IPS-15b (cell line): ENCODE results near the gene ANGEL1.

Experiments used
- H3K27me3 ChIP-seq: one replicate; pipeline ENCODE4 v1.6.1; 2013; ENCODE audit warnings: low read length; ENCODE audit not compliant: control insufficient read depth, insufficient read depth
- H3K36me3 ChIP-seq: one replicate; pipeline ENCODE4 v1.6.1; 2013; ENCODE audit warnings: low read length; ENCODE audit not compliant: control insufficient read depth, insufficient read depth
- H3K4me1 ChIP-seq: one replicate; pipeline ENCODE4 v1.6.1; 2013; ENCODE audit warnings: mild to moderate bottlenecking, low read length; ENCODE audit not compliant: control insufficient read depth, insufficient read depth
- H3K4me3 ChIP-seq: one replicate; pipeline ENCODE4 v1.5.1; 2013; ENCODE audit warnings: low read depth, low read length
- H3K9ac ChIP-seq: one replicate; pipeline ENCODE4 v1.6.1; 2013; ENCODE audit warnings: low read depth, mild to moderate bottlenecking, low read length
- H3K9me3 ChIP-seq: one replicate; pipeline ENCODE4 v1.6.1; 2013; ENCODE audit warnings: mild to moderate bottlenecking, low read length; ENCODE audit not compliant: control insufficient read depth, insufficient read depth

ANGEL1 gene

DNA sequence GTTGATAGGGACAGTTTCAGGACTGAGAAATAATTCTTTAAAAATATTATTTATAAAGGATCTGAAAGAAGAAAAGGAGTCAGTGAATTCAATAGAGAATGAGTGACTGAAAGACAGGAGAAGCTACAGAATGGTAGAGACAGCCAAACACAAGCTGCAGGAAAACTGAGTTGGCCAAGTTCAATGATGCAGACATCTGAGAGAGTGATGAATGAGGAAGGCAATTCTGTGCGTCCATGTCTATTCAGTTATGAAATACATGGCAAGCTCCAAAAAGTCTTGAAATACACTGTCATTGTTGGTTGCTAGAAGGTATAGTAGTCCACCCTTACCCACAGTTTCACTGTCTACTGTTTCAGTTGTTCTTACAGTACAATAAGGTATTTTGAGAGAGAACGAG lies 20.3 kb upstream of the ANGEL1 start:
- H3K4me1 ChIP-seq: peaks cover 9% of the 10 kb centered on the region
- no peaks in the 10 kb centered on the region for H3K9me3 ChIP-seq
- no peak overlapping the region for H3K9ac ChIP-seq
- H3K27me3 ChIP-seq: no peaks in the 10 kb centered on the region
- no peak overlapping the region for H3K4me3 ChIP-seq
- H3K36me3 ChIP-seq: no peaks in the 10 kb centered on the region

DNA sequence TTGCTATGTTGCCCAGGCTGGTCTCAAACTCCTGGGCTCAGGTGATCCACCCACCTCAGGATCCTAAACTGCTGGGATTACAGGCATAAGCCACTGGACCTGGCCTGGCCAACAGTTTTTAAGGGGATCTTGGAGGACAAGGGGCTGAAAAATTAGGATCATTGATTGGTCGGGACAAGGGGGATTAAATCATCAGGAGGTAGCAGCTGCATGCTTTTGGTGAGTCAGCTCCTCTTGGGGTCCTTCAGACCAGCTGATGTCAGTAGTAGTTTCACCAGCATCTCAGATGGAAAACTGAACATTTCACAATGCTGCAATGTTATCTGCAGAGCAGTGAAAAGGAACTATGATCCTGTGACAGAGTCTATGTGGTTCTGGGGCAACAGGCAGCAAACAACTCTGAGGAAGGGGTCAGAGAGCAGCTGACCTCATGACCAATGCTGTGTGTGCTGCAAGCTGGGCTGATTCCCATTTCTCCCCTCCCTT lies 19.9 kb upstream of the ANGEL1 start:
- H3K9ac ChIP-seq: no peak overlapping the region
- peaks cover 9% of the 10 kb centered on the region for H3K4me1 ChIP-seq
- H3K36me3 ChIP-seq: no peaks in the 10 kb centered on the region
- H3K9me3 ChIP-seq: no peaks in the 10 kb centered on the region
- H3K4me3 ChIP-seq: no peak overlapping the region
- no peaks in the 10 kb centered on the region for H3K27me3 ChIP-seq

DNA sequence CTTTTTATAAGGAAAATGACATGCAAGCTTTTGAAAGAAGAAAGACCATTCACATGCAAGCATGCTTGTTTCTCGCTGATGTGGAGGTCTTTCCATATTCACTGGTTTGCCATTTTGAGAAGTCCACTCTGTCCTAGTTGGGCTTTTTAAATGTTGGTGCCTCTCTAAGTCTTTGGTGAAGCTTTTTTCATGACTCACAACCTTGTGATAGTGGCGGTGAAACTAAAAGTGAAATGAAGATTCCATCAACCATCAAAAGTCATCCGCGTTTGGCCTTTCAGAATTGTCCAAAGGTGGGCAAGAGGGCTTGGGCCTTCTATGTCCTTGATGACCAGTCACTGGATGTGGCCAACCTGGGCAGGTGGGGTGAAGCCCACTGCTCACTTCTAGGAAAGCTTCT lies 17.9 kb upstream of the ANGEL1 start:
- Histone ChIP-seq H3K9me3 (no peaks in the 10 kb centered on the region), H3K27me3 (no peaks in the 10 kb centered on the region), H3K4me3 (no peak overlapping the region), H3K9ac (no peak overlapping the region), H3K36me3 (no peaks in the 10 kb centered on the region), H3K4me1 (peaks cover 9% of the 10 kb centered on the region)

DNA sequence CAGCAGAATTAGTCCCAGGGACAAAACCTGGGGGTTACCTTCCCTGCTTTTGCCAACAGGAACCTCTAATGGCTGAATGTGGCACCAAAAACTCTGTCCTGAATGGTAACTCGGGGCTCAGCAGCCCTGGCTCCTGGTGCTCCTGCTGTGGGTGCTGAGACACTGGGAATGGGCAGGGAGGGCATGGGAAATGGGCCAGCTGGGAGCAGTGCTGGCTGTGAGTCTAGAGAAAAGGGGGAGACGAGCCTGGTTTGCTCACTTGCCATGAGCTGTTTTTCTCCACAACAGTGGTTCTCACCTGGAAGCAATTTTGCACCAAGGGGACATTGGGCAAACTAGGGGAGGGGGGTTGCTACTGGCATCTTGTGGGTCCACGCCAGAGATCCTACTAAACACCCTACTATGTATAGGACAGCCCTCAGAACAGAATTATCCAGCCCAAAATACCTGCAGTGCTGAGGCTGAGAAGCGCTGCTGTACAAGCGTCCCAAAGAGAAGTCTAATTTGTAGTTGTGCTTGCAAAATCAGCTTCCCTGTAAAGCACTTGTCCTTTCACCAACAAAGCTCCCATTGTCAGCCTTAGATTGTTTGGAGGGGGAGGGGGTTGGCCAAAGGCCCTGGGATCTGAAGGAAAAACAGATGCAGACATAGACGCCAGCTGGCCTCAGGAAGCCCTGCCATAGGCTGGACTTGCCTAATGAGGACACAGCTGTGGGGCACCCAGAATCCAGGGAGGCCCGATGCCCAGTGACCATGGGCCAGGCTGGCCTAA lies 17.2 kb upstream of the ANGEL1 start:
- H3K9me3 ChIP-seq: no peaks in the 10 kb centered on the region

DNA sequence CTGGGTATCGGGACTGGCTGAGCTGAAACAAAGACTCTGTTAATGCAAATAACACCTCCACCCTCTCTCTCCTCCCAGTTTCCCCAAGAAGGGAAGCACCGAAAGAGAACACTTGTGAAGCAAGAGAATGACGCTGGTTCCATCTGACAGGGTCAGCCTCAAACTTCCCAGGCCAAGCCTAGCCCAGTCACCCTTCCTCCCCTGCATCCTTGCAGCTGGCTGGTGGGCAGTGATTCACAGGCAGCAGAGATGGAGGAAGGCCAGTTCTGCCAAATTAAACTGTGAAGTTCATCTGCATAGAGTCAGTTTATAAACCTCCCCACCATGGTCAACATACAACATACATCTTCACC lies 16.3 kb upstream of the ANGEL1 start:
- H3K9me3 ChIP-seq: no peaks in the 10 kb centered on the region
- H3K4me1 ChIP-seq: peaks cover 9% of the 10 kb centered on the region
- H3K4me3 ChIP-seq: no peak overlapping the region
- no peak overlapping the region for H3K9ac ChIP-seq
- no peaks in the 10 kb centered on the region for H3K27me3 ChIP-seq
- no peaks in the 10 kb centered on the region for H3K36me3 ChIP-seq

More for the DNA sequence above, 17.2 kb upstream of the ANGEL1 start:
- Histone ChIP-seq H3K9ac (no peak overlapping the region), H3K27me3 (no peaks in the 10 kb centered on the region), H3K4me1 (peaks cover 9% of the 10 kb centered on the region), H3K4me3 (no peak overlapping the region), H3K36me3 (no peaks in the 10 kb centered on the region)

DNA sequence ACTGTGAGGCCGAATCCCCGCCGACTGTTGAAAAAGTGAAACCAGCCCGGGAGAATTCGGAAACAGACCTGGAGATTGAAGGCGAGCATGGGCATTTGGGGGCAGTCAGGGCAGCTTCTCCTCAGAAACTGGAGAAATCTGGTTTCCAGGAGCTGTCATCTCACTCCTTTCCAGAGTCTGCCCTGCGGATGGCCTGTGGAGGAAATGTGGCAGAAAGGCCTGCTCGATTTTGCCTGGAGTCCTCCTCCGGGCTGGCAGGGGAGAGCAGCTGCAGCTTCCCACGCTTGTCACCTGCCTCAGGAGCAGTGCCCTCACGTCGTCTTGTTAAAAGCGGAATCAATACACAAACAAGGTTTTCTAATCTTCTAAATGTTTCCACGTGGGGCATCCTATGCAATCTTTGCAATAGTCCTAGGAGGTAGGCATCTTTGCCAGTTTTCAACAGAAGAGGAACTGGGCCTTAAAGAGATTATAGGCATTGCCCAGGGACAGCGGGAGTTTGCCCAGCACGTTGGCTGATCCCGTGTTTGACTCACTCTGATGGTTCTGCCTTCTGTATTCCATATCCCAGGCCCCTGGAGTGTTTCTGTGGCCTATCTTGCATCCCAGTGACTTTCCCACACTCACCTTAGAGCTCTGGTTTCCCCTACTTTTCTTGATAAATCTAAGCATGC lies 15.8 kb upstream of the ANGEL1 start:
- Histone ChIP-seq H3K27me3 (no peaks in the 10 kb centered on the region), H3K9ac (no peak overlapping the region), H3K9me3 (no peaks in the 10 kb centered on the region), H3K4me1 (peaks cover 9% of the 10 kb centered on the region), H3K36me3 (no peaks in the 10 kb centered on the region), H3K4me3 (no peak overlapping the region)

DNA sequence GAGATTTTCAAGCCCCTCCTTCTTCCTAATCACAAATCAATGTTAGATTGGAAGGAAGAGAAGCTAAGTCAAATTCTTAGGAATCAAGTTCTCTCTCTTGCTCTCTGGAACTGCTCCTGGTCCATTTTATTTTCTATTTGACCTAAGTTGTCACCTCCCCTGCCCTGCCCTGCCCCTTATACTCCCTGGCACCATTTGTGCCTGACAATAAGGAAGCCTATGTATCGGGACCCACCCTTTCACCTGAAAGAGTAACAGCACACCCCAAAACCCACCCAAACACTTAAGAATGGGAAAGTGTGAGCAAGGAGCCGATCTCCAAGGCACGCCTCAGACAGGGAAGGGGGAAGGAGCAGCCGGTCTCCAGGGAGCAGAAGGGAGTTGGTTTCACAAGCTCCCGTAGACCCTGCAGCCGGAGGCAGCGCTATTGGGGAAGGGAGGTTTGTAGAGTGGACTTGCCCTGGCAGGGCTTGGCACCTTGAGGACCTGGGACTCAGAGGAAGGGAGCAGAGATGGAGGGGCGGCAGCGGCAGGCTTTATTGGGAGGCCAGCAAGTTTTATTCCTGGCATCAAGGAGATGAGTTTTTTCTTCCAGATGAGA lies 15.1 kb upstream of the ANGEL1 start:
- H3K4me3 ChIP-seq: no peak overlapping the region
- H3K9ac ChIP-seq: no peak overlapping the region
- H3K9me3 ChIP-seq: no peaks in the 10 kb centered on the region
- no peaks in the 10 kb centered on the region for H3K36me3 ChIP-seq
- no peaks in the 10 kb centered on the region for H3K27me3 ChIP-seq
- peaks cover 9% of the 10 kb centered on the region for H3K4me1 ChIP-seq

DNA sequence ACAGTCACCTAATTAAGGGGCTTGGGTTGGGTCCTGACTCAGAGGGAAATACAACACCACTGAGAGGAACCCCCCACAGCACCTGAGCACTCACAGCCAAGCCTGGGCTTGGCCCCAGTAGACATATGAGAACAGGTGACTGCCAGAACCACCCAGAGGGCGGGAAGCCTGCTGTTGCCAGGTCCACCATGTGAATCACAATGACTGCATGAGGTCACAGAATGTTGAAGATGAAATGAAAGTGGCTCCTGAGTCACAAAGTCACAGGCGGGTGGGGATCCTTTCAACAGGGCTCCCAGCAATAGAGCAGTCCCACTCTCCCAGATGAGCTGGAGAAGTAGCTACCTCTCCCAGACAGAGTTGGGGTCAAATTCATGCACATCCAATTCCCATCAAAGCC lies 13.4 kb upstream of the ANGEL1 start, which contains the start of gene LRRC74A:
Gene LRRC74A, plus strand, starts transcription at position 287 of the 400 bp plus-strand sequence. CDS start 290 bp downstream, outside the sequence.
- Histone ChIP-seq H3K9ac (no peak within 1 kb of the TSS), H3K27me3 (no peaks in the 10 kb centered on the region)

DNA sequence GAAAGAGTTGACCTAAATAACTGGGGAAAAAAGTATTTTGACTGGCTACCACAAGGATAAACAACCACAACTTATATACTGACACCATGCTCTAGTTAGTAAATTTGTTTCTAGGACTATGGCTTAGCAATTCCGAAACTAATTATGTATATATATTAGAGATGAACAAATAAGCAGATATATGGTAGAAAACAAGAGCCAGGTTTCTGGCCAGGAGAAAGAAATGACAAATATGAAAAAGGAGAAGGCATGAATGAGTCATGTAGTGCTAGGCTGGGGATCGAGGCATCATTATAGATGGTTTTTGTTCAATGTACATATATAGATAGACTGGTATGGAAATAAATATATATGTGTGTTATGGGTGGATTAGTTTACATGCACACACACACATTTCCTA lies 8.0 kb upstream of the ANGEL1 start:
- no peaks in the 10 kb centered on the region for H3K4me1 ChIP-seq
- no peaks in the 10 kb centered on the region for H3K36me3 ChIP-seq
- H3K9ac ChIP-seq: no peak overlapping the region
- peaks cover 4% of the 10 kb centered on the region for H3K27me3 ChIP-seq
- no peak overlapping the region for H3K4me3 ChIP-seq
- no peaks in the 10 kb centered on the region for H3K9me3 ChIP-seq

More for the DNA sequence above, 13.4 kb upstream of the ANGEL1 start, which contains the start of gene LRRC74A:
- H3K9me3 ChIP-seq: no peaks in the 10 kb centered on the region
- H3K4me1 ChIP-seq: peaks cover 9% of the 10 kb centered on the region
- H3K4me3 ChIP-seq: no peak within 1 kb of the TSS
- H3K36me3 ChIP-seq: no peaks in the 10 kb centered on the region

DNA sequence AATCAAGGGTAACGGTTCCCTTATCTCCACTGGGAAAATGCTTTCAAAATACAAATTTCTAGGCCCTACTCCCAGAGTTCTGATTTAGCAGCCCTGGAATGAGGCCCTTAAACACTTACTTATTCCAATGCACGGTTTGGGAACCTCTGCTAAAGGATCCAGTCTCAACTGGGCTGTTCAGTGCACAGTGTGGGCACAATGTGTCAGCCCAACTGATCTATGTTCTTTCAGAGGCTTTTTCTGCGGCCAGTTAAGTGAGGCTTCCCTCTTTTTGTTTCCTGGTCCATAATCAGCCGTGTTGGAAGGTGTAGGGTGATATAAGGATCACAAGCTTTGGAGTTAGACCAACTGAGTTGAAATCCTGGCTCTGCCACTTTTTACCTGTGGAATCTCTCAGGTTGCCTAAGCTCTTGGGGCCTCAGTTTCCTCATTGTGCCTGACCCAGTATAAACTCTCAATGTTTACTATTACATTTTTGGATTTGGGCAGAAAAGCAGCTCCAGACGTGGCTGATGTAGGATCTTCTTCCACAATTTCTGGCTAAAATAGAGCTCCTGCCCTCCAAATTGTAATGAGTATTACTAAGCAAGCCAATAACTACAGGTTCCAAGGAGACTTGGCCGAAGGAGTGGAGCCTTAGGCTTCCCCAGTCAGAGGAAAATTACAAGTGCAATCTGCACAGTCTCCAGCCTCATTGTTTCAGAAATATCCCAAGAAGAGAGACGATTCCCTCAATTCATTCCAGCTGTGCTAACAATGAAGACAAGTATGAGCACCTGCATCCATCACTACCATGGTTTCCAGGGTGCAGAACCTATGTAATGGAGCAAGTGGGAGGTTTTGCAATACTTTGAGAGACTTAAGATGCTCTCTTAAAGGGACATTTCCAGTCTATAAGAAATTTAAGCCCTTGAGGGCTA lies 2.3 kb upstream of the ANGEL1 start:
- H3K4me3 ChIP-seq: no peak overlapping the region
- no peaks in the 10 kb centered on the region for H3K9me3 ChIP-seq
- no peak overlapping the region for H3K9ac ChIP-seq
- H3K36me3 ChIP-seq: no peaks in the 10 kb centered on the region
- H3K27me3 ChIP-seq: peaks cover 4% of the 10 kb centered on the region
- peaks cover 8% of the 10 kb centered on the region for H3K4me1 ChIP-seq

DNA sequence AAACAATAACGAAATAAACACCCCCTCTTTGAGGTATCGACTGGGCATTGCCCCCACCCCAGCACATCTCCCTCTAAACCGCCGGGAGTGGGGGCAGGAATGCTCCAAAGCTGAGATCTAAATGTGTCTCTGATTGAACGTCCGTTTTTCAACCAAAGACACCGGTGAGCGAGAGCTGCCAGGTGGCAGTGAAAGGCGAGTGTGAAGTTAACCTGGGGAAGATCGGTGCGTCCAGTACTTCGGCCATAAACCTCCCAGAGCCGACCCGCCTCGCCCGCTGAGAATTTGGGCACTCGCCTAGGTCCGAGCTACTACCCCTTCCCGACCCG lies 625 bp downstream of the ANGEL1 start:
- Histone ChIP-seq H3K9ac (peak overlapping the region; percentile 70), H3K4me1 (peaks cover 8% of the 10 kb centered on the region), H3K36me3 (peaks cover 13% of the 10 kb centered on the region), H3K4me3 (peak overlapping the region; percentile 78), H3K27me3 (peaks cover 2% of the 10 kb centered on the region), H3K9me3 (no peaks in the 10 kb centered on the region)
